ENCODE measurements around the gene ULBP3.
"Not testable (repeated sequence)": the region's sequence is repeated elsewhere in the genome, so short reads cannot be mapped to it uniquely, and the experiment has no call there.

The ULBP3 gene

DNA sequence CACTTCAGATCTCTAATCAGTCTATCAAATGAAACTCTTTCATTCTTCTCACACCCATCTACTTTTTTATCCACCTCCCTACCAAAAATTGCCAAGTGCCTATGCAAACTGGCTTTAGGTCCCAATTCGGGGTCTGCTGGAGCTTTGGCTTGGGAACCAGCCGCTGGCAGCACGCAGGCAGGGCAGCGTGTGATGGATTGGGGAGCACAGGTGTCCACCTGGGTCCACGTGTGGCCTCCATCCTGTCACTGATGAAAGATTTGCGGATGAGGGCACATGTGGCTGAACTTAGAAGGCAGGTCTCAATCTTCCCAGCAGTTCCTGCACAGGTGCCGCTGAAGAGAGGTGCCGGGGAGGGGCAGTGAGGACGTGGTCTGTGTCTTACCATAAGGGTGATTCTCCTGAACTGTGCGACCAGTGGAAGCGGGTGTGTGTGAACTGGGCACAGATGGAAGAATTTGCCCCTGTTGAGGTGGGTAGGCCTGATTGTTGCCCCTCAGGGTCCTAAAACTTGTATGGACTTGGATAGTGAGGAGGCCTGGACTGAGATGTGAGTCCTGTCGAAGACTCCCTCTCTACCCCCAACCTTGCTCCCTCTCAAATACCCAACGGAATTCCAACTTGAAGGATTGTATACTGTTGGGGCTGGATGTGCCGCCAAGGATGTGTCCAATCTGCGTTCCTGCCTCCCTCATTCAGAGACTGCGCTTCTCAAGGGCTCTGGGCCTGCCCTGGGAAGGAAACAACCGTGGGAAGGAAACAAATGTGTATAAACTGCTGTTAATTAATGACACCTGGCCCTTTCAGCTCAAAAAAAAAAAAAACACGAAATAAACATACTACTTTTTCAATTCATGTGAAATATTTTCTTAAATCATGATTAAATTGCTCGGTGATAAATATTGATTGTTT, 25.2 kb downstream of the ULBP3 start:
- DNase-seq (ENCODE audit: low read depth in 2 of 2): no peak

DNA sequence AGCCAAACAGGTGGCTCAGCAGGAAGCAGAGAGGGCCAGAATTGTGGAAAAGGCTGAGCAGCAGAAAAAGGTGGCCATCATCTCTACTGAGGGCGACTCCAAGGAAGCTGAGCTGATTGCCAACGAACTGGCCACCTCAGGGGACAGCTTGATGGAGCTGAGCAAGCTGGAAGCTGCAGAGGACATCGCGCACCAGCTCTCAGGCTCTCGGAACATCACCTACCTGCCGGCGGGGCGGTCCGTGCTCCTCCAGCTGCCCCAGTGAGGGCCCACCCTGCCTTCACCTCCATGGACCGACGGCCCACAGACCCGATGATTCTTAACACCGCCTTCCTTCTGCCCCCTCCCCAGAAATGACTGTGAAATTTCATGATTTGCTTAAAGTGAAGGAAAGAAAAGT, 25.8 kb downstream of the ULBP3 start:
- DNase-seq (ENCODE audit: low read depth in 2 of 2): no peak

GRCh38 chr6:150038202-150039062, 30.5 kb downstream of the ULBP3 start:
- DNase-seq (ENCODE audit: low read depth in 2 of 2): no peak

DNA sequence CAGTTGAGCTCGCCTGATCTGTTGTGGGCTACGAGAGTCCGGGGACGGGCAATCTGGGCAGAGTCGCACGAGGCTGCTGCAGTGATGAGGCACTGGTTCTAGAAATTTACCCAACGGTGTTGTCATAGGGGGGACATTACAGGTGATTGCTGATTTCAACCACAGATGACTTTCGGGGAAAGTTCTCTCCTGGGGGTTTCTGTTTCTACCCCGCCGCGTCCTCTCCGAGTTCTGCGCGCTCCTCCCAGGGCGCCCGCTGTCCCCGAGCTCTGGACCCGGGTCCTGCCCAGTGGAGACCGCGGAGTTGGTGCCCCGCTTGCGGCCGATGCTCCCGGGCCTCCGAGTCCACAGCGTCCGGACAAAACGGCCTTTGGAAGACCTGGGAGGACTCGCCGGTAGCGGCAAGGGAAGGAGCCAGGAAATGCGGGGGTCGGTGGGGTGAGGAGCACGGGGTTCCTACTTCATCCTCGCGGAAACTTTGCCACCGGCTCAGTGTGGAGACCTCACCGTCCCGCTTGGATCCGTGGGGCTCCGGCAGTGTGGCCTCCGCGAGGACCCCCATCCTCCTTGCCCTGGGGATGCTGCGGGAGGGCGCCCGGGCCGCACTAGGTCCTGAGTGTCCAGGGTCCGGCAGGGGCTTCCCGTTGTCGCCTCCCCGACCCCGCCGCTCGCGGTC, 31.3 kb downstream of the ULBP3 start:
- no peak for DNase-seq (ENCODE audit: low read depth in 2 of 2)

DNA sequence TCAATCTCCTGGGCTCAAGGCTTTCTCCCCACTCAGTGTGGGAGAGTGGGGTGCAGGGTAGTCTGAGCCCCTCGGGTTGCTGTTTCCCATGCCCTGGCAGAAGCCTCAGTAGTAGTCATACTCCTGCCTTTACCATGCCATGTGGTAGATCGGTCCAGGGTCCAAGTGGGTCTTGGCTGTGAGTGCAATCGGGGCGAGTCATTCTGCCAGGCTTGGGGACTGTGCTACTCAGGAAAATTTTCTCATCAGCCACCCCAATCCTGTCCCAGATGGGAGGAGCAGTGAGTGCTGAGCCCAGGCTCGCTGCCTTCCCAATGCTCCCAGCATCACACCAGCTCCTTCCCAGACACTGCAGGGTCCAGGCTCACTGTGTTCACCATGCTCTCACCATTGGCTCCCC, 32.8 kb downstream of the ULBP3 start:
- DNase-seq (ENCODE audit: low read depth in 2 of 2): no peak

- DNase-seq (ENCODE audit: low read depth in 2 of 2): no peak
These were observed 35.6 kb downstream of the ULBP3 start for GRCh38 chr6:150033207-150033771.

- no peak for DNase-seq (ENCODE audit: low read depth in 2 of 2)
These were observed 36.3 kb downstream of the ULBP3 start for GRCh38 chr6:150032598-150032997.

DNA sequence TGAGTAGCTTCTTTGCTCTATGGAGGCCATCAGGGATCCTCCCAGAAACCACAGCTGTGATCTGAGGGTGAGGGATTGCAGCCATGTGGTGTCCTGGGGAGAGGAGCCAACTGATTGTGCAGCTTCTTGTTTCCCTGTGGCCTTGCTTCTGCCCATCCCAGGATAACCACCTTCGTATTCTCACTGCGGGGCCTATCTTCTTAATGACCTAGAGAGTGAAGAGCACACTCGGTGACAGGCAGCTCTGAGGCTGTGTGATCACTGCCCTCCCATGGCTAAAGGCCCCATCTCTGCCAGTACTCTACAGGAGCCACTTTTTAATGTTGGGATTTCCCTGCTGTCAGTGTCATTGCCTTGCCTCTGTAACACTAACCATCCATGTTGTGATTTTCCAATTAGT, 38.3 kb downstream of the ULBP3 start:
- DNase-seq (ENCODE audit: low read depth in 2 of 2): no peak

DNA sequence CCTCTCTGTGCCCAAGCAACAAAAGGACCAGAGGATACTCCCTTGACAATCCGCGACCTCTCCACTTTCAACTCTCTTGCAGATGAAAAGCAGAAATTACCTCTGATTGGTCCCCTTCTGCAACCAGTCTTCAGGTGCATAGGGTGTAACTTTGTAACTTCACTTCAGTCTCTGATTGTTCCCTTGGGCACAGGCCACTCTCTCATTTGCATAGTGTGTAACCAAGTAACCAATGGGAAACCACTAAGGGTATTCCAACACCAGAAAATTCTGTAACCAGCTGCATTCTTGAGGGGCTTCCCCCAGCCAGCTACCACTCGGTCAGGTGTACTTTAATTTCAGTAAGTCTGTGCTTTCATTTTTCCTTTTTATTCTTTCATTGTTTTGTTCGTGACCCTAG, 39.2 kb downstream of the ULBP3 start:
- no peak for DNase-seq (ENCODE audit: low read depth in 2 of 2)

DNA sequence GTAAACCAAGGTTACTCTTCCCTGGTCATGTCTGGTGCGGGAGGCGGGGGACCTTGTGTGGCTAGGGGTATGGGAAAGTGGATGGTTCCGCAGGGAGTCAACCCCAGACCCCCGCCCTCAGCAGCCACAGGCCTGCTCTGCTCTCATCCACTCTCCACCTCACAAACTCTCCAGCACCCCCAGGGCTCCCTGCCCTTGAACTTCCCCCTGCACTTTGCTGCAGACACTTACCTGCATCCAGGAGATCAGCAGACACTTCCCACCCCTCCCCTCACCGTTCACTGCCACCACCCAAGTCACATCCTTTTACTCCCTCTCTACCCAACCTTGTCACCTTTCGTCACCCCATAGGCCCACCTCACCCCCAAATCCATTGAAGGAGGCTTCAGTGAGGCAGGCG, 39.6 kb downstream of the ULBP3 start:
- no peak for DNase-seq (ENCODE audit: low read depth in 2 of 2)

DNA sequence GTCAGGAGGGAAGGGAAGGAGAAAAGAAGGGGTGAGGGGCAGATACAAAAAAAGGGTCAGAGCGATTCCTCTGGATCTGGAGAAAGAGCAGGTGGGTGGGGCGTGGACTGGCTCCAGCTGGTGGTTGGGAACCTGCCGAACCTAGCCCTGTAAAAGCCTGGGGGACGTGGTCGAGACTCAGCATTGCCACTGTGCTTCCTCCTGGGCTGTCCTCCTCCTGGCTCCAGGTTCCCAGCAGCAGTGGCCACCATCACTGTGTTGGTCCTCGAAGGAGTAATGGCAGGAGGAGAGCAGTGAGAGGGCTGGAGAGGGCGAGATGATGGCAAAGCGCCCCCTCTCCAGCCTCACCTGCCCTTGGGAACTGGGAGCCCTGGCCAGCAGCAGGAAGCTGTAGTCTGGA, 40.1 kb downstream of the ULBP3 start:
- no peak for DNase-seq (ENCODE audit: low read depth in 2 of 2)

- no peak for DNase-seq (ENCODE audit: low read depth in 2 of 2)
These were observed 40.9 kb downstream of the ULBP3 start for GRCh38 chr6:150027806-150028565.

- DNase-seq (ENCODE audit: low read depth in 2 of 2): no peak
These were observed 41.7 kb downstream of the ULBP3 start for GRCh38 chr6:150026976-150027805.

- no peak for DNase-seq (ENCODE audit: low read depth in 2 of 2)
These were observed 43.6 kb downstream of the ULBP3 start, which contains the start of gene RAET1L for GRCh38 chr6:150025201-150025917. Gene RAET1L (minus strand): TSS chr6:150025532. CDS start chr6:150025471, 61 bp downstream.

- no peak for DNase-seq (ENCODE audit: low read depth in 2 of 2)
These were observed 44.2 kb downstream of the ULBP3 start for GRCh38 chr6:150024646-150025155.

GRCh38 chr6:150024021-150024420, 44.9 kb downstream of the ULBP3 start:
- DNase-seq (ENCODE audit: low read depth in 2 of 2): not testable (repeated sequence)

GRCh38 chr6:150021870-150022269, 47.1 kb downstream of the ULBP3 start:
- not testable (repeated sequence) for DNase-seq (ENCODE audit: low read depth in 2 of 2)

- DNase-seq (ENCODE audit: low read depth in 2 of 2): no peak
These were observed 49.9 kb downstream of the ULBP3 start for GRCh38 chr6:150018846-150019580.

DNA sequence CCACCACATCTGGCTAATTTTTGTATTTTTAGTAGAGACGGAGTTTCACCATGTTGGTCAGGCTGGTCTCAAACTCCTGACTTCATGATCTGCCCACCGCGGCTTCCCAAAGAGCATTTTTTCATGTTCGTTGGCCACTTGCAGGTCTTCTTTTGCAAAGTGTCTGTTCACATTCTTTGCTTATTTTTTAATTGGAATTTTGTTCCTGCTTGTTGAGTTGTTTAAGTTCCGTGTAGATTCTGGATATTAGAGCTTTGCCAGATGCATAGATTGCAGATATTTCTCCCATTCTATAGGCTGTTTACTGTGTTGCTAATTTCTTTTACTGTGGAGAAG, 51.8 kb downstream of the ULBP3 start:
- not testable (repeated sequence) for DNase-seq (ENCODE audit: low read depth in 2 of 2)

Data from stimulated activated CD4-positive, alpha-beta T cell treated with anti-CD3 and anti-CD28 coated beads, Interleukin-4, amount 100 ng/mL, for 48 hours (primary cell).